T-helper 17 cell (primary cell): ENCODE measurements around the gene CDH20. TPM values are rescaled to one million over a fixed set of nuclear protein-coding genes. Genes with fewer than 3 reads are reported as not detected.

Source experiments
- ATAC-seq: fragments of 150-1000 bp; cut with Tn5 transposase; 2 replicates; pipeline ENCODE4 v1.10.0; 2021; ENCODE audit warnings: mild to moderate bottlenecking, moderate library complexity
- DNase-seq, 3 donors: peaks; one replicate each; pipeline versions ENCODE4 v3.0.0 to v3.0.0-alpha.2; 2020 to 2021
- H3K9me3 ChIP-seq: one replicate; pipeline ENCODE4 v1.7.0; 2013; ENCODE audit warnings: low read length, mild to moderate bottlenecking; ENCODE audit not compliant: control insufficient read depth, poor library complexity, severe bottlenecking
- H3K27ac Mint-ChIP-seq: one replicate; pipeline ENCODE4 v1.8.0; 2022; ENCODE audit warnings: mild to moderate bottlenecking, moderate library complexity, mixed read lengths
- H3K27me3 Mint-ChIP-seq: one replicate; pipeline ENCODE4 v1.8.0; 2022; ENCODE audit warnings: mixed read lengths
- H3K36me3 Mint-ChIP-seq: one replicate; pipeline ENCODE4 v1.8.0; 2022; ENCODE audit warnings: low read depth, mixed read lengths
- H3K4me1 Mint-ChIP-seq: one replicate; pipeline ENCODE4 v1.8.0; 2022; ENCODE audit warnings: mild to moderate bottlenecking, mixed read lengths
- H3K4me3 Mint-ChIP-seq: one replicate; pipeline ENCODE4 v1.8.0; 2022; ENCODE audit warnings: mild to moderate bottlenecking, moderate library complexity, mixed read lengths
- total RNA-seq, 4 donors: library from RNA in 2 of 4; stranded (reverse) in 2 of 4; gene quantifications; one replicate each; pipeline ENCODE4 v1.2.3 and lab custom pipeline; 2022 to 2026

The CDH20 gene
- total RNA-seq, 2 donors from 2014 or later, result 0.21 to 0.35 TPM

DNA sequence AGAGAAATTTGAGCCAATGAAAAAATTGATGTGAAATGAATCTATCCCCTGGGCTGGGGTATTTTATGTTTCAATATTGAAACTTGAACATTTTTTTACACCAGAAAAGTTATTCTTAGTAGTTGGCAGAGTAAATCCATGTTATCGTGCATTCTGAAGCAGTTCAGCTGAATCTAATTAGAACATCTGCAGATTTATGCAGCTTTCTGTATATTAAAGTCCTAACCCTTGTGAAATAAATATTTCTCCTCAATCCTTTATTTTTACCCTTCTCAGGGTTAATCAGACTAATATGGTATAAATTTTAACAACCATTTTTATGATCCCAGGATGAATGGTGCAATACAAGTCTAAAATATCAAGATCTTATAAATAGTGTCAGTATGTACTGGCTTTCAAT is 69.5 kb downstream of the CDH20 start:
- DNase-seq, result no peak
- Mint-ChIP-seq H3K27me3 (peaks cover 10% of the 10 kb centered on the region), H3K4me3 (no peak overlapping the region), H3K27ac (no peak overlapping the region), H3K4me1 (no peaks in the 10 kb centered on the region), H3K36me3 (no peaks in the 10 kb centered on the region)
- no peaks in the 10 kb centered on the region for H3K9me3 ChIP-seq
- ATAC-seq, result no peak

DNA sequence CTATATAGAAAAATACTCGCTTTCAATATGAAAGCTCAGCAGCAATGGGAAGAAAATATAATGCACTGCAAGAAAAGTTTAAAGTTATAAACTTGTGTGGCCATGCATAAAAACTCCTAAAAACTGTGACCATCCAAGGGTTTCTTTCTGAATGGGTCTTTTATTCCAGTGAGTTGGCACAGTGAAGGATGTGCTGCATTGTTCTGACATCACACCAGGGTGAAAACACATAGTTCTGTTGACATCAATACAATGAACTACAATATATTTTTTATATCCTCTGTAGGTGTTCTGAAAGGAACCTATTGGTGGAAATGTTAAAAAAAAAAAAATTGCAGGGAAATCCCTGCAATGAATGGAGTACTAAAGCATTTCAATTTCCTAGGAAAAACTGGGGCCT is 80.2 kb downstream of the CDH20 start:
- Mint-ChIP-seq H3K4me1 (no peaks in the 10 kb centered on the region), H3K27me3 (no peaks in the 10 kb centered on the region), H3K36me3 (no peaks in the 10 kb centered on the region), H3K27ac (no peak overlapping the region), H3K4me3 (no peak overlapping the region)
- no peaks in the 10 kb centered on the region for H3K9me3 ChIP-seq
- no peak for DNase-seq
- no peak for ATAC-seq

DNA sequence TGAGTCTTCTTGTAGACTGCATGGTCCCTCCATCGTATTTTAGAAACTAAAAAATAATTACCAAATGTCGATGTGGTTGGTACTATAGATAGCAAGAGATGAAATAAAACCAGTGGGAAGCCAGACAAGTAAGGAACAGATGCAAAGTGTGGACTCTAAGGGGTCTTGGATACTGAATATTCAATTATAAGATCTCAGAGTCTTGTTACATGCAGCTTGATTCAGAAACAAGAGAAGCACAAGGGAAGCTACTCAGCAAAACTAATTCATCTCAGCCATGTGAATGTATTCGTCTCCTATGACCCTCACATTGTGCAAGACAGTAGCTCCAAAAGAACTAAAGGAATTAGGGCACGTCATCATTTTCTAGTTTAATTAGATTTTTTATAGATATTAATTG is 80.9 kb downstream of the CDH20 start:
- Mint-ChIP-seq H3K4me1 (no peaks in the 10 kb centered on the region), H3K4me3 (no peak overlapping the region), H3K27ac (no peak overlapping the region), H3K36me3 (no peaks in the 10 kb centered on the region), H3K27me3 (no peaks in the 10 kb centered on the region)
- ATAC-seq (no peak), DNase-seq (no peak)
- no peaks in the 10 kb centered on the region for H3K9me3 ChIP-seq

DNA sequence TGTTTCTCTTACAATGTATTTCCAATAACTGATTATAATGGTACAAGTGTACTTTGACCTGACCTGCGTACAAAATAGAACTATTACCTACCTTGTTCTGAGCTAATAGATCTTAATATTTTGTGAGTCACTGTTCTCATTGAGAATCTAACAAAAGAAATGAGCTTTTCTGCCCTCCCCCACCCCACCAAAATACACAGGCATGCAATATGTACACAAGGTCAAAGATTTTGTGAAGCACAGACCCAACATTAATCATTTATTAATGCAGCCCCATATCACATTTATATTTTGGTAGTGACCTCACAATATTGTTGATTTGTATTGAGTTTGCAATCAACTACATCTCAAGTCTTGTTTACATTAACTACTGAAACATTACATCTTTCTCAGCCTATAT is 86.5 kb downstream of the CDH20 start:
- no peaks in the 10 kb centered on the region for H3K27me3 Mint-ChIP-seq
- H3K27ac Mint-ChIP-seq, result no peak overlapping the region
- H3K4me3 Mint-ChIP-seq, result no peak overlapping the region
- H3K4me1 Mint-ChIP-seq, result no peaks in the 10 kb centered on the region
- H3K9me3 ChIP-seq, result no peaks in the 10 kb centered on the region
- ATAC-seq (no peak), DNase-seq (no peak)
- no peaks in the 10 kb centered on the region for H3K36me3 Mint-ChIP-seq

DNA sequence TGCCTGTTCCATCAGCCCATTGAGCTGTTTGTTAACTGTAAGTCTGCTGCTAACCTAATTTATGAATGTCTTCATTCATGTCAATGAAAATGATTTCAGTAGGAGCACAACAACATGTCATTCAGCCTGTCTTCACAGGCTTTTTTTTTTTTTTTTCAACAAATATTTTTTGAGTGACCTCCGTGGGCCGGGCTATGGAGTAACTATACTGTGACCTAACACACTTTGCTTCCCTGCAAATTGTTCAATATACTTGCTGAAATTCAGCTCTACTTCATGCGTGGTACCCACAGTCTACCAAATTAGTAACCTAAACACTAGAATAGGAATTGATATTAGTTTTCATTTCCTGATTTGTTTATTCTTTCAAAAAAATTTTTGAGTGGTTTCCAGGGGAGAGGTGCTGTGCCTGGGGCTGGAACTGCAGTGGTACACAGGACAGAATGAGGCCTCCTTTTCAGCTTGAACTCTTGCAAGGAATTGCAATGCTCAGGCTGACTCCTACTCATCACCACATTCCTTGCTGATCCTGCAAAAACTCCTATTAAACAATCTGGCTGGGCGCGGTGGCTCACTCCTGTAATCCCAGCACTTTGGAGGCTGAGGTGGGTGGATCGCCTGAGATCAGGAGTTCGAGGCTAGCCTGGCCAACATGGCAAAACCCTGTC is 87.1 kb downstream of the CDH20 start:
- H3K27ac Mint-ChIP-seq, result no peak overlapping the region
- no peak for DNase-seq
- no peaks in the 10 kb centered on the region for H3K36me3 Mint-ChIP-seq
- no peak for ATAC-seq
- H3K9me3 ChIP-seq, result no peaks in the 10 kb centered on the region
- no peak overlapping the region for H3K4me3 Mint-ChIP-seq
- no peaks in the 10 kb centered on the region for H3K27me3 Mint-ChIP-seq
- H3K4me1 Mint-ChIP-seq, result no peaks in the 10 kb centered on the region

DNA sequence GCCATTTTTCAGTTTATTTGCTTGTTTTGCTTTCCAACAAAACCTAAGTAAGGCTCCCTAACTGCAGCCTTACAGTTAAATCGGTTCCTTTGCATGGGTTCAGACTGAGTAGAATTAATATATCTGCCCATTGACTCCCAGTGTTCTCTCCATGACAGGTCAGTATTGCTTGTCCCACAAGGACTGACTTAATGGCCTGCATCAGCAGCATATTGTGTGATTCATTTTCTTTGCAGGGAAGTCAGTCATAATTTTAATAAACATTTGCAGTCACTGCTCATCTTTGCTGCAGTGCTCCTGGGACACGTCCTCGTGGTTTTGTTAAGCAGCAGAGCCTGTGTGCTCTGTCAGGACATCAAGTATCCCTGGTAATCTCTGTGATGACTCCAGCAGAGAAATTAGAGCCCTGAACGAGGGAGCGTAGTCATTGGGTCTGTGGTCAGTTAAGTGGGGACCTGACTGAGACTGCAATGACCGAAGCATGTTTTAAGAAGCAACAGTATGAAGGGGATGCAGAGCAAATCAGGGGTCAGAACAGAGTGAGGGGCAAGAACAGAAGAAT is 93.3 kb downstream of the CDH20 start:
- H3K9me3 ChIP-seq, result no peaks in the 10 kb centered on the region
- H3K4me1 Mint-ChIP-seq, result no peaks in the 10 kb centered on the region
- DNase-seq, result no peak
- H3K27ac Mint-ChIP-seq, result no peak overlapping the region
- ATAC-seq, result no peak
- no peak overlapping the region for H3K4me3 Mint-ChIP-seq
- H3K36me3 Mint-ChIP-seq, result no peaks in the 10 kb centered on the region
- no peaks in the 10 kb centered on the region for H3K27me3 Mint-ChIP-seq

DNA sequence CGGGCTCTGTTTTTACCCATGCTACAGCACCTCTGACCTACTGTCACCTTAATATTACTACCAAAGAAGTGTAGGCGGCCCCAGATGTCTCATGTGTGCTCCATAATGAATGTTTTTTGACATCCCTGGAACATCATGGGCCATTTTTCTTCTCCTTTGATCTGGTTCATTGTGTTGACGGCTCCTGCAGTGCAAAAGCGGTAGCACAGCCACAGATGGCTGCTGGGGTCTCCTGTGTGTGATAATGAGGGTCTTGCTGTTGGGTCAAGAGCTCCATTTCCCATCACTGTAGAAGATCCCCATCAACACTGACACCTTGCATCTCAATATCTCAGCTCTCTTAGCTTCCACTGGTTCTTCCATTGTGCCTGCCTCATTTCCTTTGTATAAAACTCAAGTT is 95.0 kb downstream of the CDH20 start:
- Mint-ChIP-seq H3K27ac (no peak overlapping the region), H3K27me3 (no peaks in the 10 kb centered on the region)
- DNase-seq, result no peak

DNA sequence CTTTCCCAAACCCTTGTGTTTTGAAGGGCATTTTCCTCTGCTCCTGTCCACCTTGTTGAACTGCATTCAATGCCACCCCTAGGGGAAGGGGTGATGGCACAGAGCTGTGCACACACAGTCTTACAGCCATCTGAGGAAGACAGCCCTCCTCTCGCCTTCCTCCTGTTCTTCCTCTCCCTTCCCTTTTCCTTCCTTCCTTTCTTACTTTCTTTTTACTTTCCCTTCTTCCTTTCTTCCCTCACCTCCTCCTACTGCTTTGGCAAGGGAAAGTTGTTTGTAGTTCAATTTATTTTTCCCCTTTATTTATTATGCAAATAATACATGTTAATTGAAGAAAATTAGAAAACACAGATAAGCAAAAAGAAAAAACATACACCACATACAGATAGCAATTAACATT is 99.4 kb downstream of the CDH20 start:
- Mint-ChIP-seq H3K4me1 (no peaks in the 10 kb centered on the region), H3K4me3 (no peak overlapping the region), H3K27me3 (no peaks in the 10 kb centered on the region), H3K27ac (no peak overlapping the region), H3K36me3 (peaks cover 2% of the 10 kb centered on the region)
- DNase-seq (no peak), ATAC-seq (no peak)
- H3K9me3 ChIP-seq, result no peaks in the 10 kb centered on the region

More for the DNA sequence above, 95.0 kb downstream of the CDH20 start:
- H3K9me3 ChIP-seq, result no peaks in the 10 kb centered on the region
- Mint-ChIP-seq H3K4me3 (no peak overlapping the region), H3K36me3 (peaks cover 2% of the 10 kb centered on the region), H3K4me1 (no peaks in the 10 kb centered on the region)
- ATAC-seq, result no peak

DNA sequence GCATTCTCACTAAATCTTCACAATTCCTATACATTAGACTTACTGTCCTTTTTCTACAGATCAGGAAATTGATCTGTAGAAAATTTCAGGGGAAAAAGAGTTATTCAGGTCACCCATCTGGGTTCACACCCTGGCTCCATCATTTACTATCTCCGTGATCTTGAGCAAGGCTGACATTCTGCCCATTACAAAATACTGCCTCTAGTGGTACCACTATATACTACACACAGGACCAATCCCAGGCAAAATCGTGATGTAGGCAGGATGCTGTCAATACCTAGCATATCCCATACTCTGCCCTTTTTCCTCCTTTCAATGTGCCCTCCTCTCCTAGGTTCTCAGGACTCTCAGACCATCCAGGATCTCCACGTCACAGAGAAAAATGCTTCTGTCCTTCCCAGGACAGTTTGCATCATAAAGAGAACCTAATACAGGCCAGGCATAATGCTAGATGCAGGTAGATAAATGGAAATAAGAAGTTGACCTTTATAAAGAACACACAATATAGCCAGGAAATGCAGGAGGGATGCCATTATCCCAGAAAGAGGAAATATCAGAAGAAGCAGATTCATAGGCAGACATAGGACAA is 101.9 kb downstream of the CDH20 start:
- H3K36me3 Mint-ChIP-seq, result peaks cover 2% of the 10 kb centered on the region
- no peaks in the 10 kb centered on the region for H3K27me3 Mint-ChIP-seq
- no peak overlapping the region for H3K27ac Mint-ChIP-seq
- H3K4me3 Mint-ChIP-seq, result no peak overlapping the region
- no peak for ATAC-seq
- no peak for DNase-seq
- no peaks in the 10 kb centered on the region for H3K4me1 Mint-ChIP-seq
- no peaks in the 10 kb centered on the region for H3K9me3 ChIP-seq

DNA sequence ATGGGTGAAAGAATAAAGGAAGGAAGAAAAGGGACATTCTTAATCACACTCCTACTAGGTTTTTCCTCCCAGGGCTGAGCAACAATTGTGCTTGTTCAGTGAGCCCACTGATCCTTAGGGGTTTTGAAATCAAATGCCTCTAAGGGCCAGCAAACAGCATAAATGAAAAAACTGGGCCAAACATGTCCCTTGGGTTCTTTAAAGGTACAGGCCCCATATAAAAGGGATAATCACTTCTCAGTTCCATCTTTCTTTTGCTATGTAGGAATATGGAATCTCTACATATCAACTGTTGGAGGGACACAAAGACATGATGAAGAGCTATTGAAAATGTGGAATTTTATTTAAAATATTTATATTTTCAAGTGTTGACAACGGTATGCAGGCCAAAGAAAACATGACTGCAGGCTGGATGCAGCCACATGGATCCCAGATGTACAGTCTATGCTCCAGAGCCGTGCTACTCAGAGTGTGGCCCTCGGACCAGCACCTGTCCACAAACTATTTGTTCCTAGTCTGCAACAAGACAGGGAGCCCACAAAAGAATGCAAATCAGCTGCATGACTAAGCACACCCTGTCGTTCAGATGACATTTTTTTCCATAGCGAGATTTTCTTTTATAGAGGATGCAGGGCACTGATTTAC is 110.0 kb downstream of the CDH20 start:
- no peak for ATAC-seq
- no peaks in the 10 kb centered on the region for H3K36me3 Mint-ChIP-seq
- no peaks in the 10 kb centered on the region for H3K4me1 Mint-ChIP-seq
- no peak overlapping the region for H3K27ac Mint-ChIP-seq
- no peaks in the 10 kb centered on the region for H3K27me3 Mint-ChIP-seq
- no peak for DNase-seq
- H3K4me3 Mint-ChIP-seq, result no peak overlapping the region
- H3K9me3 ChIP-seq, result no peaks in the 10 kb centered on the region

DNA sequence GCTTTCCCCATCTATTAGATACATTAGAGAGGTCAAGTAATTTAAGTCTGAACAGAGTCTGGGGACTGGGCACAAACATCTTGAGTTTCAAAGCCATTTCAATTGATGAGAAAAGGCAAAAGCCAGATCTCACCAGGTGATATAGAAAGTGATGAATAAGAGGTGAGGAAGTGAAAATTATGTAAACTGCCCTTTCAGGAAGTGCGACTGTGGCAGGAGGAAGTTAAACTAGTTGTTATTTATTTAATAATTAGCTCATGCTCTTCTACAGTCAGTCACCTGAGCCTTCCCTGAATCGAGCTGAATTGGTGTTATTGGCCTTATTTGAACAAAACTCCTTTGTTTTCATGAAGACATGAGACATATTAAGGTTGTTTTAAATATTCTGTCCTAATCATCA is 115.1 kb downstream of the CDH20 start:
- Mint-ChIP-seq H3K27me3 (no peaks in the 10 kb centered on the region), H3K27ac (no peak overlapping the region), H3K4me1 (no peaks in the 10 kb centered on the region), H3K36me3 (no peaks in the 10 kb centered on the region), H3K4me3 (no peak overlapping the region)
- DNase-seq, result no peak
- no peaks in the 10 kb centered on the region for H3K9me3 ChIP-seq
- no peak for ATAC-seq

DNA sequence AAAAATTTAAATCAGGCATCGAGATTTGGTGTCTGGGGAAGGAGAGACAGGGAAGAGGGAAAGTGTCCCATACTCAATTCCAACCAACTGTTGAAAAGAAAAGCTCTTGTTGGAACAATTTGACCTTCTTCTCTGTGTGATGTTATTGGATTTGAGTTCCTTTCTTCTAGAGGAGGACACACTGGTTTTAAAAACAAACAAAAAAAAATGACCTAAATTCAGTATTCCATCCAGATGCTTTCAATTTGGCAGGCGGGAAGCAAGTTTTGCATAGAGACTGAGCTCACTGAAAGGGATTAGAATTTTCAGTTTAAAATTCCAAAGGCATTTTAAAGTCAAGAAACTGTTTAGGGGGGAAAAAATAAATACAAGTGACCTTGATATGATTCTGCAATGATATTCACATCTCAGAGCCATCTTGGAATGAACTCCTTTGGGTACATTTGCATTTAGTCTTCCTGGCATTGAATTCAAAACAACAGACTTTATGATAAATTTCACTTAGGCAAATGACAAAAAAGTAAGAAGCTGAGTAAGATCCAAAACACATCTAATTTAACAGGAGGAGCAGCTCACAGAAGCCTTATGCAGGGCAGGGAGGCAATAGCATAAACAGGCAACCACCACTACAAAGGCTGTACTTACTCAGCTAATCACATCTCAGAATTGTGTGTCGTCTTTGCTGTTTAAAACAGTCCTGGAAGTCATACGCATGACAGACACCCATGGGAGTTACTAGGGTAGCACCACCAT is 126.8 kb downstream of the CDH20 start:
- no peak overlapping the region for H3K27ac Mint-ChIP-seq
- peaks cover 15% of the 10 kb centered on the region for H3K27me3 Mint-ChIP-seq
- no peak overlapping the region for H3K4me3 Mint-ChIP-seq
- H3K4me1 Mint-ChIP-seq, result no peaks in the 10 kb centered on the region
- no peak for ATAC-seq
- H3K36me3 Mint-ChIP-seq, result no peaks in the 10 kb centered on the region
- no peak for DNase-seq
- no peaks in the 10 kb centered on the region for H3K9me3 ChIP-seq

DNA sequence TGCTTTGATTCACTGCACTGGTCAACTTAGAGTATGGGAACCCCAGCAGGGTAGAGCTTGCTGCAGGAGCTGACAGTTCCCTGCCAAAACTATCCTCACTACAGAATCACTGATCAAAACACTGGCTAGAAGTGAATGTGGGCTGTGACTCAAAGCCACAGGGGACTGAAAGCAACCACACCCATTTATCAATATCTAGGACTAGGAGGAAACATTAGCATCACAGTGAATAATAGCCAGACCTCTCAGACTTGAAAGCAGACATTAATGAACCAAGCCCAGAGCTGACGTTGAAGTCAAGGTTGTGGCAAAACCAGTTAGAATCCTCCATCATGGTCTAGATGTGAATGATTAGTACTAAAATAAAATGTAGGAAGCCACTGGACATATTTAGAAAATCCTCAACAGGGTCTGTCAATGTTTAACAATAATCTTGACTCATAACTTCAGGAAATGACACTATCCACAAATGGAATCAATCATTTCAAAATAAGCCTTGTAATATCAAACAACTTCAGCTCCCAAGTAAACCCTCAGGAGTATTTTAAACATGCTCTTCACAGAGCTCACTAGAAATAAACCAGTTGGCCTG is 131.4 kb downstream of the CDH20 start:
- Mint-ChIP-seq H3K4me3 (no peak overlapping the region), H3K27me3 (peaks cover 12% of the 10 kb centered on the region), H3K4me1 (no peaks in the 10 kb centered on the region), H3K36me3 (no peaks in the 10 kb centered on the region), H3K27ac (no peak overlapping the region)
- DNase-seq, result no peak
- H3K9me3 ChIP-seq, result no peaks in the 10 kb centered on the region
- ATAC-seq, result no peak
